Body of pancreas (tissue), 4 donors: ENCODE data around the gene RPTOR.

Experiments used
- POLR2A ChIP-seq, 3 donors: fragments of 450-650 bp; IDR thresholded peaks; one replicate each; pipeline ENCODE4 v1.6.1; 2016; ENCODE audit warnings: antibody characterized with exemption in 3 of 3, mild to moderate bottlenecking in 2 of 3
- TF ChIP-seq, protein P1 (sequence below), 7 experiments: fragments of 450-650 bp in 4 of 7; fragments of 200-600 bp in 3 of 7; sonication (generic) in 3 of 7; IDR thresholded peaks; one replicate each; pipeline ENCODE4 v1.5.1; 2016 to 2019; ENCODE audit warnings: antibody characterized with exemption in 7 of 7

GRCh38 chr17:80821546-80821945 lies 276.9 kb downstream of the RPTOR start:
- no peak for TF ChIP-seq POLR2A (IDR thresholded peaks at IDR 0.05)
- TF ChIP-seq, protein P1, sequence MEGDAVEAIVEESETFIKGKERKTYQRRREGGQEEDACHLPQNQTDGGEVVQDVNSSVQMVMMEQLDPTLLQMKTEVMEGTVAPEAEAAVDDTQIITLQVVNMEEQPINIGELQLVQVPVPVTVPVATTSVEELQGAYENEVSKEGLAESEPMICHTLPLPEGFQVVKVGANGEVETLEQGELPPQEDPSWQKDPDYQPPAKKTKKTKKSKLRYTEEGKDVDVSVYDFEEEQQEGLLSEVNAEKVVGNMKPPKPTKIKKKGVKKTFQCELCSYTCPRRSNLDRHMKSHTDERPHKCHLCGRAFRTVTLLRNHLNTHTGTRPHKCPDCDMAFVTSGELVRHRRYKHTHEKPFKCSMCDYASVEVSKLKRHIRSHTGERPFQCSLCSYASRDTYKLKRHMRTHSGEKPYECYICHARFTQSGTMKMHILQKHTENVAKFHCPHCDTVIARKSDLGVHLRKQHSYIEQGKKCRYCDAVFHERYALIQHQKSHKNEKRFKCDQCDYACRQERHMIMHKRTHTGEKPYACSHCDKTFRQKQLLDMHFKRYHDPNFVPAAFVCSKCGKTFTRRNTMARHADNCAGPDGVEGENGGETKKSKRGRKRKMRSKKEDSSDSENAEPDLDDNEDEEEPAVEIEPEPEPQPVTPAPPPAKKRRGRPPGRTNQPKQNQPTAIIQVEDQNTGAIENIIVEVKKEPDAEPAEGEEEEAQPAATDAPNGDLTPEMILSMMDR (IDR thresholded peaks at IDR 0.05): no peak
